Measurements from ENCODE around the gene COQ6.
"Not testable (repeated sequence)": the region's sequence is repeated elsewhere in the genome, so short reads cannot be mapped to it uniquely, and the experiment has no call there.

The COQ6 gene

GRCh38 chr14:73988656-73989055 lies 38.6 kb downstream of the COQ6 start:
- DNase-seq: not testable (repeated sequence)

- no peak for DNase-seq
Observed at GRCh38 chr14:73991092-73991491, 41.0 kb downstream of the COQ6 start.

GRCh38 chr14:73994926-73995325 lies 44.8 kb downstream of the COQ6 start:
- DNase-seq: not testable (repeated sequence)

GRCh38 chr14:73995977-73996378 lies 45.9 kb downstream of the COQ6 start:
- DNase-seq: no peak

- DNase-seq: no peak
Observed at GRCh38 chr14:73996731-73997107, 46.6 kb downstream of the COQ6 start.

- no peak for DNase-seq
Observed at GRCh38 chr14:73997108-73997943, 47.2 kb downstream of the COQ6 start.

- DNase-seq: no peak
Observed at GRCh38 chr14:73997944-73998447, 47.9 kb downstream of the COQ6 start.

- no peak for DNase-seq
Observed at GRCh38 chr14:73998726-73999125, 48.6 kb downstream of the COQ6 start.

GRCh38 chr14:74005664-74006063 lies 55.6 kb downstream of the COQ6 start:
- not testable (repeated sequence) for DNase-seq

GRCh38 chr14:74008843-74009499 lies 58.9 kb downstream of the COQ6 start:
- no peak for DNase-seq
